GM12891 (cell line): ENCODE results near the gene TCF20.

Experiments used
- POLR2A ChIP-seq: IDR thresholded peaks from 2 replicates; pipeline ENCODE4 v1.6.1; 2011; ENCODE audit warnings: low read depth, low read length, control low read depth
- POLR2AphosphoS5 ChIP-seq: IDR thresholded peaks from 2 replicates; pipeline ENCODE4 v1.6.1; 2011; ENCODE audit warnings: low read depth, low read length, control low read depth

- TF ChIP-seq POLR2A = no peak
- TF ChIP-seq POLR2AphosphoS5 = no peak
Measured at GRCh38 chr22:42248995-42249394, 21.5 kb downstream of the TCF20 start.
